Middle frontal gyrus (tissue), 1 donor: ENCODE data around the gene PZP.

Source experiments
- DNase-seq: peaks from one replicate; pipeline ENCODE4 v3.0.0-alpha.2; 2015; ENCODE audit warnings: low spot score; ENCODE audit errors: extremely low spot score

PZP gene

GRCh38 chr12:9104767-9105423, 103.3 kb downstream of the PZP start:
- DNase-seq = no peak

DNA sequence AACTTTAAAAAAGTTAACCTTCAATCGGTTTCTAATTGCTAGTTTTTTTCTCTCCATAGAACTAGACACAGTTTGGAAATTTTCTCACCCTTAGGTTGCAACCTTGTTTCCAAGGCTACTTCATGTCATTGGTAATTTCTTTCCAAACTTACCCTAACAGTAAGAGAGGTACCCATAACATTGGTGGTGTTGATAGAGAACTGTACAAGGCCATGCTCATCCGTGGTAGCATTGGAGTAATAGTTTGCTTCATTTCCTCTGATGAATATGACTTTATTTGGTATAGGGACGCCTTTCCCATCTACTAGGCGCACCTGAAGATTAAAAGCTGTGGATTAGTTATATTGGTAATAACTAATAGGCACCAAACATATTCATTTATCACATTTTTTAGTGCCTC, 104.1 kb downstream of the PZP start:
- no peak for DNase-seq

DNA sequence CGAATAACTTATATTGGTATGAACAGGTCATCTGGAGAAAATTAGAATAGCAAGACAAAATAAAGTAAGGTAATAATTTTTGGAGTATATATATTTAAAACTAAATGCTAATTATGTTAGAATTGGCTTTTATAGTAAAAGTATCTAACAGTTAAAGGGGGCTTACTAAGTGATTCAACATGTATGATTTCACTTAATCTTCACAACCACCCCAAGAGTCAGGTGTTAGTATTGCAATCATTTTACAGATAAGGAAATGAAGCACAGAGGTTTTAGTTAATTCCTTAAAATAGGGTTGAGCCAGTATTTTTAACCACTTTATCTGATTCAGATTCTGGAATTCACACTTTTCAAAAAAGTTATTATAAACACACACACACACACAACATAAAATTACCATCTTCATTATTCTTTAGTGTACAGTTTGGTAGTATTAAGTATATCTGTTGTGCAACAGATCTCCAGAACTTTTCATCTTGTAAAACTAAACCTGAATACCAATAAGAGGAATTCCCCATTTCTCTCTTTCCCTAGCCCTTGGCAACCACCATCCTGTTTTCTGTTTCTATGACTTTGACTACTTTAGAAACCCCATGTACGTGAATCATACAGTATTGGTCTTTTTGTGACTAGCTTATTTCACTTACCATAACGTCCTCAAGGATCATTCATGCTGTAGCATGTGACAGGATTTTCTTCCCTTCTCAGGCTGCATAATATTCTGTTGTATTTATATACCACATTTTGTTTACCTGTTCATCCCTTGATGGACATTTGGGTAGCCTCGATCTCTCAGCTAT, 104.9 kb downstream of the PZP start:
- no peak for DNase-seq

DNA sequence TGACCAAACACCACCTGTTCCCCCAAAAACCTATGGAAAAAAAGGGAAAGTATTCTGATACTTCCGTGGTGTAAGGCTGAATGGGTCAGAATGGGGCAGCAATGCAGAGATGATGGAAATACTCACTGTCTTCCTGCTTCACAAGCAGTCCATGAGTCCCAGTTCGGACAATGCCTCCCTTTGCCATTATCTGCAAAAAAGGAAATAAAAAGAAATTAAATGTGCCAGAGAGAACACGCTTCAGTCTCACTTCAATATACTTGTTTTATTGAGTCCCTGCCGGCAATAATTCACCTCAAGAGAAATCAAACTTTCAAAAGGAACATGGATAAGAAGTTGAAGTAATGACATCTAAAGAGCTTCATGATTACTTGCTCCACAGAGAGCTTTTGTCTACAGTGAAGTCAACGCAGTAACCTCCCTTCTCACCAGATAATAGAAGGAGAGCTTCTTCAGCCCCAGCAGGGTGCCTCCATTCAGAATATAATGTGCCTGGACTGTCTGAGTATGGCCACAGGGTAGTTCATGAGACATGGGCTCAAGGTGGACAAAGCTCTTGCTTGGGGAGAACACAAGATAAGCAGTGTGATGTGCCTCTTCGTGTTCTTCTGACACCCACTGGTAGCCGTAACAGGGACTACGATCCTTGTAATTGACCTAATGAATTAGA, 107.0 kb downstream of the PZP start:
- DNase-seq = no peak

DNA sequence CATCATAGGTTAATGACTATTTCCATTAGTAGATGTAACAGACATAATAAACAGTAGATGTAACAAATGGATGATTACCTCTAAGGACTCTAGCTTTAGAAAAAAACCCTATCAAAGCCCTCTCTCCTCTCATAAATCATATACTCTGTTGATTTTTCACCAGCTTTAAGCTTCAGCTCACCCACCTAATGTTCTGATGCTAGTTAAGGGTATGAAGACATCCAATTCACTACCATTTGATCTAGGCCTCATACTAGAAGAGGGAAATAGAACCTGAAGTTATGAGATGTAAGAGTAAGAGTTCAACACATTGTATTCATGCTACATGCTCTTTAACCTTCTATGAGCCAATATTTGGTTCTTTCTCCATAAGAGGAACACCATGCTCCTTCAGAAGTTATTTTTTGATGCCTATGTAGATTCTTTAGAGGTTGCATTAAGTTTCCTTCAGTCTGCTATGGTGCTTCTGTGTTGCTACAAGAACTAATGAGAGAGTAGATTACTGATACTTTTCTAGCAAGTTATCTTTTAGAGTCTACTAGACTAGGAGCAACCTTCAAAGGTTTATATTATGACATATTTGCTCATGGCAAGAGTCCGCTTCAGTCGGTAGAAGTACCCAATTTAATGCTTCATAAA, 108.5 kb downstream of the PZP start:
- no peak for DNase-seq
